Choroid plexus epithelial cell (primary cell): ENCODE results near the gene GKN1.
A peak's percentile ranks its signal among the peaks of the same experiment; 100 is the strongest.

ENCODE experiments used
- DNase-seq: peaks from one replicate; pipeline ENCODE4 v3.0.0-alpha.2; 2010; ENCODE audit warnings: low read depth
- H3K4me3 ChIP-seq: 2 replicates; pipeline ENCODE4 v1.5.1; 2011; ENCODE audit warnings: low read depth, mild to moderate bottlenecking, control low read depth, low read length, moderate library complexity
- CTCF ChIP-seq: conservative IDR thresholded peaks from 2 replicates; pipeline ENCODE4 v1.5.1; 2011; ENCODE audit warnings: low read depth, mild to moderate bottlenecking, control low read depth, inconsistent platforms, low read length, moderate library complexity

The GKN1 gene

GRCh38 chr2:68974251-68974650, at the start of gene GKN1:
Gene GKN1 (plus strand): TSS chr2:68974636. CDS start chr2:68974678, 42 bp downstream.
- no peak for TF ChIP-seq CTCF
- DNase-seq = no peak
- no peak within 1 kb of the TSS for H3K4me3 ChIP-seq

- peak; percentile 74 for DNase-seq
- no peak overlapping the region for H3K4me3 ChIP-seq
- peak; percentile 95 for TF ChIP-seq CTCF
These were observed 49.0 kb upstream of the GKN1 start for GRCh38 chr2:68925295-68925896.

- TF ChIP-seq CTCF = peak; percentile 1
- DNase-seq = peak; percentile 54
- no peak overlapping the region for H3K4me3 ChIP-seq
These were observed 47.6 kb upstream of the GKN1 start for GRCh38 chr2:68926796-68927195.

GRCh38 chr2:68931149-68931711, 43.2 kb upstream of the GKN1 start:
- TF ChIP-seq CTCF = no peak
- no peak for DNase-seq
- no peak overlapping the region for H3K4me3 ChIP-seq

- DNase-seq = peak; percentile 17
- no peak overlapping the region for H3K4me3 ChIP-seq
- no peak for TF ChIP-seq CTCF
These were observed 42.6 kb upstream of the GKN1 start for GRCh38 chr2:68931799-68932198.

- DNase-seq = no peak
- no peak overlapping the region for H3K4me3 ChIP-seq
- no peak for TF ChIP-seq CTCF
These were observed 42.0 kb upstream of the GKN1 start for GRCh38 chr2:68932402-68932801.

- no peak for TF ChIP-seq CTCF
- DNase-seq = no peak
- no peak overlapping the region for H3K4me3 ChIP-seq
These were observed 40.4 kb upstream of the GKN1 start for GRCh38 chr2:68934021-68934420.
